ENCODE results near the gene ARL8A. TPM values are rescaled to one million over a fixed set of nuclear protein-coding genes. Genes with fewer than 3 reads are reported as not detected.

The ARL8A gene
- total RNA-seq, 1 donor from 2014 or later: 64.6 TPM

DNA sequence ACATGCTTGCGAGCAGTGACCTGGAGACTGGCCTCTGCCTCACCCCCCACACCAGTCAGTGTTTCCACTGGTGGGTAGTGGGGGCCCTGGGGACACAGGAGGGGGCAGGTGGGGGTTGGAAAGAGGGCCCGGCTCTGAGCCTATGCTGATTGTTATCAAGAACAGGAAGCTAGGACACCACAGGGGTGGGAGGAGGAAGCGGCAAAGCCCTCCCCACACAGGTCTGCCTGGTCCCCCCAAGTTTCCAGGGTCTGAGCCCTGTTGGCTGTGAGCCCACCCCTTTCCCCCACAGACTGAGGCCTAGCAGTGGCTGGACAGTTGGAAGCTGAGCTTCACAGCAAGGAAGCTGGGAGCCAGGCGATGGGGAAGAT lies 17.5 kb upstream of the ARL8A start:
- ATAC-seq: no peak
- intact Hi-C loops (cut with DNase I): no loop called here
- DNase-seq (ENCODE audit: missing footprints): no peak

DNA sequence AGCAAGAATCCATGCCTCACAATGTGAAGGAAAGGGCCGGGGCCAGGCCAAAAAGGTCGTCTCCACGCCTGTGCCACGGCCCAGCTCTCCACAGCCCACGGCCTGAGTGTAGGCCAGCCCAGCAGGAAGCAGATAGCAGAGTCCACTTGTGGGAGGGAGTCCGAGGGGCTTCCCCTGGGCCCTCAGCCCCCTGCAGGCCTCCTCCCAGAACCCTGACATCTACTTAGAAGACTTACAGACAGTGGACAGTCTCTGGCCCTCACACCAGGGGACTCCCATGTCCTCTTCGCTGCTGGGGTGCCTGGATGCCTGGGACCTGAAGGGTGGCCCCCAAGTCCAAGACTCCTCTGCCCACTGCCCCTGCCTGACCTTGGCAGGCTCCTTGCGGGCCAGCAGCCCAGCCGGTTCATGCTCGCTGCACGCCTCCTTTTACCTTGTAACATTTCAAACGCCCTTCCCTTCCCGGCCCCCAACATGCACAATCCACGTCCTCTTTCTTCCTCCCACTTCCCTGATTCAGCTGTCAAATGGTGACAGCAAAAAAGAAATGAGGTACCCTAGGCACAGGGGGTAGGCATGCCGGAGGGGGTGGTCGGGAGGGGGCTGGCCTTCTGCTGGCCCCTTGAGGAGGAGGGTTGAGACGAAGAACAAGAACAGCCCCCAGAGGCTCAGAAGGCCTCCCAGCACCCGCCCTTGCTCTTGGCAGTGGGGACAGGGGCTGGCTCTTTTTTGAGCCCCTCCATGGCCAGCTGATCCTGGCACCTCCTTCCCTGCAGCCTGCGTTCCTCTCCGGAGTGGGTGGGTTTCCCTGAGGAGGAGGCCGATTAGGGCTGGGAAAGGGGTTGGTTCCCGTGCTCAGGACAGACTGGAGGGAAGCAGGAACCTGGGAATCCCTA lies 16.9 kb upstream of the ARL8A start:
- DNase-seq (ENCODE audit: missing footprints): no peak
- intact Hi-C loops (cut with DNase I): no loop called here
- no peak for ATAC-seq

DNA sequence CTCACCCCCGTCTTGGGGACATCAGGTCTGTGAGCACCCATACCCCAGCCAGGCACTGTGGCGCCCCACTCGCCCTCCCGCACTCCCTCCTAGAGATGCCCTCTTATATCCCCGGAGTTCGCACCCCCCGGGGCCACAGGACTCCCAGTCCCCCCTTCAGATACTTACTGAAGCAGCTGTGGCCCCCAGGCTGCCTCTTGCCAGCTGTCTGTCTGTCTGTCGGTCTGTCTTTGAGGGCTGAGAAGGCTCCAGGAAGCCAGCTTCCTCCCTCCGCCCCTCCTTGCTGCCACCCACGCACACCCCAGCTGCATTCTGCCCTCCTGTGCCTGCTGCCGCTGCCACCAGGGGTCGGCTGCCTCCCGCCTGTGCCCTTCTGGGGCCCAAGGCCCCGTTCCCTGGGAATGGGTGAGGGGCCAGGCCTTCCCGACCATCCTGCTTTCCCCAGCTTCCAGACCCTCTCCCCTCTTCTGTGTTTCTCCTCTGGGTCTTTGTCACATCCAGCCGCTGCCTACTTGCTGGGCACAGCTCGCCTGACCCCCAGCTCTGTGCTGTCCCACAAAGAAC lies 15.9 kb upstream of the ARL8A start, which contains the start of gene PTPN7:
Gene PTPN7, minus strand, starts transcription at position 226 of the 564 bp plus-strand sequence. CDS start 1,200 bp downstream, outside the sequence.
- peak; percentile 27 for ATAC-seq
- no peak for DNase-seq (ENCODE audit: missing footprints)
- intact Hi-C loops (cut with DNase I): no loop called here

DNA sequence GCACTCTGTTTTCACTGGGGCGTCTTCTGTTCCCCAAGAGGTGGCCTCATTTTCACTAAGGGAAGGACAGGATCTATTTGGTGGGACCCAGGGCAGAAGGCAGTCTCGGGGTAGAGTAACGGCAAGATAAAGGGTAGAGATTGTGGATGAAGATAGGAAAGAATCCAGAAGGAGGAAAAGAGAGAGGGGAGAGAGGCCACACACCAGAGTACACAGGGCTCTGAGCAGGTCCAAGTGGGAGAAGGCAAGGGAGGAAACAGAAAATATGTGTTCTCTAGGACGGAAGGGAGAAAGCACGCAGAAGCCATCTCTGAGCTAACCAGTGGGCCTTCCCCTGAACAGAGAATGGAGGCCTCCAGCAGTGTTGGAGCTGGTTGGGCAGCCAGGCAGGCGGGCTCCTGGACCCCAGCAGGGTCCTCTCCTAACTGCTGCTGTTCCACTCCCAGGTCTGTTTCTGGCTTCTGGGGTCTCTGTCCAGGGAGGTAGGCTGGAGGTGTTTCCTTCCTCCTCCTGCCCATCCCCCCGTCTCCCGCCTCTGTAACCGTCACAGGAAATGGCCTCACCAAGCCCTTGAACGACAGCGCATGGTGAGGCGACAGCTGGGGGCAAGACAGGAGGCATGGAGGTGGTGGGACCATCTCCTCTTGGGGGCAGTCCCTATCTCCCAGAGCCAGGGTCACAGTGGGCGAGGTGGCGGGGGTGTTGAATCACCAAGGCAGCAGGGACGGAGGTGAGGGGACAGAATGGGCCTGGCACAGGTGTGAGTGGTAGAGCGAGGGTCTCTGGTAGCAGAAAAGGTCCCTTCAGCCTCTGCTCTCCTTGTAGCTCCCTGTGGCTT lies 15.2 kb upstream of the ARL8A start:
- no peak for ATAC-seq

DNA sequence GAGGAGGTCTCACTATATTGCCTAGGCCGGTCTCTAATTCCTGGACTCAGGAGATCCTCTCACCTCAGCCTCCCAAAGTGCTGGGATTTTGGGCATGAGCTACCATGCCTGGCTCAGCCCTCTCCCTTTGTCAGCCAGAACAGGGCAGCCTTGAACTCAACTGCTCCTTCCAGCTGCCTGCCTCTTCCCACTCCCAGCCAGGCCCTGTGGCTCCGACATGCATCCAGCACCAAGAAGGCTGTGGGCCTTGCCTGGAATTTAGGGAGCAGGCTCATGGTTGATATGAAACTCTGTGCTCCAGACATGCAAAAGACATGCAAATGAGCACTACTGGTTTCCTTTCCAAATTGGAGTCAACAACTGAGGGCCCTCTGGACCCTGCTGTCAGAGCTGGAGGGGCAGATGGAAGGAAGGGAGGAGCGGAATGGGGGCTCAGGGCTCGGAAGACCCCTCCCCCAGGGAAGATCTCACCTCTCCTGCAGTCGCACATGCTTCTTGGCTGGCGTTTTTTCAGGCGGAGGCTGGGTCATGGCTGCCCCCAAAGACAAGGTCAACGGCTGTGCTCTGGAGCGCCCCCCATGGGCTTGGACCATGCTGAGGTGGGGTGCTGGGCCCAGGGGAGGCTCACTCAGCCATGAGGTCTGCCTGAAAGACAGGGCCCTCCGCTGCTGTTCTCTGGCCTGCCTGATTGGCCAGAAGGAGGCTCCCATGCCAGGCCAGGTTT lies 14.4 kb upstream of the ARL8A start:
- ATAC-seq (no peak), DNase-seq (ENCODE audit: missing footprints) (no peak)
- intact Hi-C loops (cut with DNase I): no loop called here

More for the DNA sequence above, 15.2 kb upstream of the ARL8A start:
- DNase-seq (ENCODE audit: missing footprints): no peak
- intact Hi-C loops (cut with DNase I): no loop called here

DNA sequence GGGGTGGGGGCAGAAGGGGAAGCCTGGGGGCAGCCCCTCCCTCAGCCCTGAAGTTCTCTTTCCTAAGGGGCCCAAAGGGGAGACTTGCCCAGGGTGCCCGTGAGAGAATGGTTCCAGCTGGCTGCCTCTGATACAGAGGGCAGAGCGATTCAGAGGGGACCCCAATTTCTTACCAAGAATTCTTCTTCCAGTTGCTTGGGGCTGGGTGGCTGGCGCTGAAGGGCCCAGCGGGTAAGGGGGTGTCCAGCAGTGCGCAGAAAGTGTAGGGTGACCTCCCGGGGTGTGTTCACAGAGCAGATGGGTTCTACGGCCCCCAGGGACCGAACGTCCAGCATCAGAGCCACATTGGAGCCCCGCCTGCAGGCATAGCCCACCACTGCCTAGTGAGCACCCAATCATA lies 13.4 kb upstream of the ARL8A start:
- no peak for DNase-seq (ENCODE audit: missing footprints)
- ATAC-seq: no peak
- intact Hi-C loops (cut with DNase I): no loop called here

DNA sequence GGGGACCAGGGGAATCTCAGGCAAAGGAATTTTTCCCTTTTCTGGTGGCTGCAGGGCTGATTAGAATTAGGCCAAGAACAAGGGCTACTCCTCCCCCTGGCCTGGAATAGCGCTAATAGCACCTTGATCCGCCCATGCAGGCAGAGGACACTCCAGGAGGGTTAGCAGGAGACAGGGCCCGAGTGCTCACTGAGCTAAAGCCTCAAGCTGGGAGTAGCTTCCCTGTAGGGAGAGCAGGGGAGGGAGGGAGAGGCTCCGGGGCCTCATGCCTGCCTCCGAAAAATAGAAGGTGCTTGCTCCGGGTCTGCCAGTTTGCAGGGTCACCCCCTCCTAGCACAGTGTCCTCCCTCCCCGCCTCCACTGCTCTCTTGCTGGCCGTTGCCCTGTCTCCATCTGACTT lies 12.1 kb upstream of the ARL8A start:
- no peak for ATAC-seq
- DNase-seq (ENCODE audit: missing footprints): no peak
- intact Hi-C loops (cut with DNase I): no loop called here

DNA sequence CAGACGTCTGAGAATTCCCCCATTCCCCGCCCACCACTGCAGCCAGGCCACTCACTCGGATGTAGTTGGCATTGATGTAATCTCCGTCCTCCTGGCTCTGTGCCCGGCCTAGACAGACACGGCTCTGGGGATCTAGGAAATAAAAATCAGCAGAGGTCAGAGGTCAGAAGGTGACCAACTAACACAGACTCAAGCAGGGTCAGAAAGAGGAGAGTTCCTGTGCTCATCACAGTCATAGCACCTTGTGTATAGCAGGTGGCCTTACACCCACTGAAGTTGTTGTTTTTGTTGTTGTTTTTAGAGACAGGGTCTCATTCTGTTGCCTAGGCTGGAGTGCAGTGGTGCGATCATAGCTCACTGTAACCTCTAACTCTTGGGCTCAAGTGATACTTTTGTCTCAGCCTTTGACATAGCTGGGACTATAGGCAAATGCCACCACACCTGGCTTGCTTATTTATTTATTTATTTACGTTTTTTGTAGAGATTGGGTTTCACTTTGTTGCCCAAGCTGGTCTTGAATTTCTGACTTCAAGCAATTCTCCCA lies 11.0 kb upstream of the ARL8A start:
- no peak for DNase-seq (ENCODE audit: missing footprints)
- intact Hi-C loops (cut with DNase I): no loop called here
- no peak for ATAC-seq

DNA sequence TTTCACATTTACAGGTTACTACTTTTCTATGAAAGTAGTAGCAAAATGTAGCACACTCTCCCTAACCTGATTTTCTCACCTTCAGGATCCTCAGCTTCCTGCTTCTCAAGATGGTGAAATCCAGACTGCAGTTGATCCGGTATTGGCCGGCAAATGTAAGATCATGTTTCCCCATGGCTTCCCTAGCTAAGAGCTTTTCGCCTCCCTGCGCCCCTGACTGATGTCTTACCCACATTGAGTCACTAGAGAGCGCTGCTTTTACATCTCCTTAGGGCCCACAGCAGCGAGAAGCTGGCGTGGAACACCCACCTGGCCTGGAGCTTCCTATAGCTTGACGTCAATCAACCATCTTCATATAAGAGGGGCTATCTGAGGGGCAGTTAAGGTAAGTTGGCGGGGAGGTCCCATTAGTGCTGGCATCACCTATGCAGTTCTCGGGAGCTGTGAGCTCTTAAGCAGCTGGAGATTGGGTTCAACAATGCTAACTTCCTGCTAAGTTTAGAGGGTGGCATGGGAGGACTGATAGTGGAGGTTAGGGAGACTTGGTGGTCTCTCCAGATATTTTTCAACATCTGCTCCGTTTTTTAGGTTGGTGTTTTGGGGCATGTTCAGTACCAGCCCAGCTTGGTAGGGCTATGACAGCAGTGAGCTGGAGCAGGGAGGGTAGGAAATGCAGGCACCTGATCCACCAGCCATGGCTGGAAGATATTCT lies 10.4 kb upstream of the ARL8A start:
- peak; percentile 30 for ATAC-seq
- no peak for DNase-seq (ENCODE audit: missing footprints)
- intact Hi-C loops (cut with DNase I): no loop called here

DNA sequence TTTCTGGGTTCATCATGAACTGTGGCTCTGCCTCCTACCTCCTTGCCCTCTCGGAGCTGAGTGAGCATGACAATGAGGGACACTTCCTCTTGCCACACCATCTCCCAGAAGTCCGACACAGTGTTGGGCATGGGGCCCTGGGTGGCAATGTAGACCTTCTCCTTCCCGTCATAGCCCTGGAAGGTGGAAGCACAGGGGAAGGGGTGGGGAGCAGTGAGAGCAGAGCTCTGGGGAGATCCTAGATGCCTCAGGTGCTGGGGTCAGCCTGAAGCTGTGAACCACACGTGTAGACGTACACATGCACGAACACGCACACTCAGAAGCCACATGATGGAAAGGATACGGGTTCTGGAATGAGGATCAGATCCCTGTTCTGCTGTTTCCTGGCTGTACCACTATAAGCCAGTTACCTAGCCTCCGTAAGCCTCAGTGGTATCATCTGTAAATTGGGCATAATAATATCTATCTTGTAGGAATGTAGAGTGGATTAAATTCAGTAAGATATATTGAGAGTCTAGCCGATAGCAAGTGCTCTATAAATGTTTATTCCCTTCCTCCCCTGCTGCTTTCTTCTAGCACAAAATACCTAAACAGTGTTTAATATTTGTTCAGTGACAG lies 9.7 kb upstream of the ARL8A start:
- intact Hi-C loops (cut with DNase I): no loop called here
- DNase-seq (ENCODE audit: missing footprints): no peak
- ATAC-seq: no peak

DNA sequence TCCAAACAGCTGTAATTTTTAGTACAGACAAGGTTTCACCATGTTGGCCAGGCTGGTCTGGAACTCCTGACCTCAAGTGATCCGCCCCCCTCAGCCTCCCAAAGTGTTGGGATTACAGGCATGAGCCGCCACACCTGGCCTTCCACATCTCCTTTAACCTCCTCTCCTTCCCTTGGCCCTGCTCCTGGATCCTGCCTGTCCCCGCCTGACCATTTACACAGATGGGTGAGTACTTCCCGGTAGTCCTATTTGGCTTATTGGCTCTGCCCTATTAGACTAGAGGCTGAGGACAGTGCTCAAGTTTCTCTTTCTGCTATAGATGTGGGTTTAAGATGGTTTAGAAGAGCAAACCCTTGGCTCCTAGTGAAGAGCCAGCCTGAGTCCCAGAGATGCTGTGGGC lies 8.7 kb upstream of the ARL8A start:
- DNase-seq (ENCODE audit: missing footprints): no peak

DNA sequence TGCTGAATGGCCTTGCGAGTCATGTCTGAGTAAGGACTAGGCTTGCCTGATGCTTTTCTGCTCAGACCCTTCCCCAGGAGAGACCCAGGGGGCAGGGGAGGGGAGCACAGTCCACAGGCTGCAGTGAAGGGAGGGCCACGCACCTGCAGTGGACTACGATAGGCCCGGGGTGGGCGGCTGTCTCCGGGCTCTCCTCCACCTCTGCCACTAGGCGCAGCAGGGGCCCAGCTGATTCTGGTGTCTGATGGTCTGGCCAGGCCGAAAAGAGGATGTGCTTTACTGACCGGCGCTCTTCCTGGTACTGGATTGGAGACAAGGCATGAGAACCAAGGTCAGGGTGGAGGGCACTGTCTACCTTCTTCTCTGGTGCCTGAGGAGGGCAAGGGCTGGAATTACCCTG lies 7.9 kb upstream of the ARL8A start:
- intact Hi-C loops (cut with DNase I): no loop called here
- DNase-seq (ENCODE audit: missing footprints) (no peak), ATAC-seq (no peak)

More for the DNA sequence above, 8.7 kb upstream of the ARL8A start:
- intact Hi-C loops (cut with DNase I): no loop called here
- no peak for ATAC-seq

DNA sequence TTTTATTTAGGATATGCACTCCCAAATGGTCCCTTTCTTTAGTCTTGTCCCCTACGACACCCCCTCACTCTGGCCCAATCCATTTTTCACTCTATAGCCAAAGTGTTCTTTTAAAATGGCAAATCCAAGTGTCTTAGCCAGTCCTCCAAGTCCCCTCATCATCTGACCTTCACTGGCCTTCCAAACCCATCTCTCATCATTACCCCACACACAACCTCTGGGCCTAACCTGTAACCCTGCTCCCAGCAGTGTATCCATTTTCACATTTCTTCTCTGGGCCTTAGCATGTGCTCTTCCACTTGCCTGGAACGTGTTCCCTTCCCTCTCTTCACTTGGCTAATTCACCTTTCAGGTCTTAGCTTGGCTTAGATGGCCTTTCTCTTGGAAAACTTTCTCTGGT lies 6.5 kb upstream of the ARL8A start:
- intact Hi-C loops (cut with DNase I): no loop called here
- no peak for DNase-seq (ENCODE audit: missing footprints)
- ATAC-seq: no peak

DNA sequence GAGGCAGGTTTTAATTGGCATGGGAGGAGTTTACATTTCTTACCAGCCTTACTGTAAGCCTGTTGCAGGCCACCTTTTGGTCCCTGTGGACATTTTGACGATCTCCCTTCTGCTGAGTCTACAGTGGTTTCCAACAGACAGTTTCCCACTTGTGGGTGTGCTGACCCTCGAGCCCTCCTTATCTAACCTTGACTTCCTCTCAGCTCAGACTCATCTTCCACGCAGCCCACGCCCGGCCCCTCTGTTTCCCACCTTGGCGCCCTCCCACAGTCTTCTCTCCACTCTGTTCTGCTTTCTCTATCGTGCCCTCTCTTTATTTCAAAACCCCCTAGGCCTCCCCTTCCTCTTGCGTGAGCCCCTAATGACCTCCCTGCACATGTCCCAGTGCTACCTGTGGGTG lies 6.1 kb upstream of the ARL8A start:
- DNase-seq (ENCODE audit: missing footprints) (no peak), ATAC-seq (no peak)
- intact Hi-C loops (cut with DNase I): no loop called here

DNA sequence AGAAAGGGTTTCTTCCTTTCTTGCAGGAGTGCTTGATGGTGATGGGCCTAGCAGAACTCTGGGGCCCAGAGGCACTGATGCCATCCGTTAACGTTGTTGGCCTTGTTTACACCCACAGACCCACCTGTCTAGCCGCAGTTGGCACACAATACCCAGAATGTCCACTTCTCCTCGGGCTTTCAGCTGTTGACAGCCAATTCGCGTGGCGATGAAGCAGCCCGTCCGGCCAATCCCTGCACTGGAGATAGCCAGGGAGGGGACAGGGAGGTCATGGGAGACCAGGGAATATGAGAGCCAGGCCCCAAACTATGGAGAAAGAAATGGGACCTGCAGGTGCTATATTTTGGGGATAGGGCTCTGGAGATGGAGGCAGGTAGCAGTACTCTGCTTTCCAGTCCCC lies 5.7 kb upstream of the ARL8A start:
- intact Hi-C loops (cut with DNase I): no loop called here
- no peak for ATAC-seq
- DNase-seq (ENCODE audit: missing footprints): no peak

DNA sequence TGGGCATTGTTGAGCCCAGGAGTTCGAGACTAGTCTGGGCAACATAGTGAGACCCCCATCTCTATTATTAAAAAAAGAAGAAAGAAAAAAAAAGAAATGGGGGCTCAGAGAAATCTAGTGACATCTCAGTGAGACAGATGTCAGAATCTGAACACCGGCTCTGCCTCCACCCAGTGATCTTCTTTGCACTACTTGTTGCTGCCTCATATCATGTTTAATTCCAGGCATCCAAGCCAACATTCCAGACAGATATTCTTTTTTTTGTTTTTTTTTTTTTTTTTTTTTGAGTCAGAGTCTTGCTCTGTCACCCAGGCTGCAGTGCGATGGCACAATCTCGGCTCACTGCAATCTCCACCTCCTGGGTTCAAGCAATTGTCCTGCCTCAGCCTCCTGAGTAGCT lies 5.0 kb upstream of the ARL8A start:
- ATAC-seq (no peak), DNase-seq (ENCODE audit: missing footprints) (no peak)
- intact Hi-C loops (cut with DNase I): no loop called here

DNA sequence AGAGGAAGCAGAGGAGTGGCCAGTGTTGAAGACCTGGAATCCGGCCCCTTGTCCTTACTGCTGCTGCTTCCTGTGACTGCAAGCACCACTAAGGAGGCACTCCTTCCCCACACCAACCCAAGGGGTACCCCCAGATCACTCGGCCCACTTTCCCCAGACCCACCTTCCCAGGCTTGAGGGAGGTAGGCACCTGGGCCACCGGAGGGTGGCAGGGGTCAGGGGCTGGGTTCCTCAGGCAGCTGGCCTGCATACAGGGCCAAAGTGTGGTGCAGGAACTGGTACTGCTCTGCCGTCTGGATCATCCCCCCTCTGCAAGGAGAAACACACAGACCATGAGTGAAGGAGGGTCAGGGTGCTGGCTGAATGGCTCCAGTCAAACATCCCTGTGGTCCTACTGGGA lies 3.9 kb upstream of the ARL8A start:
- no peak for ATAC-seq
- intact Hi-C loops (cut with DNase I): no loop called here
- no peak for DNase-seq (ENCODE audit: missing footprints)

DNA sequence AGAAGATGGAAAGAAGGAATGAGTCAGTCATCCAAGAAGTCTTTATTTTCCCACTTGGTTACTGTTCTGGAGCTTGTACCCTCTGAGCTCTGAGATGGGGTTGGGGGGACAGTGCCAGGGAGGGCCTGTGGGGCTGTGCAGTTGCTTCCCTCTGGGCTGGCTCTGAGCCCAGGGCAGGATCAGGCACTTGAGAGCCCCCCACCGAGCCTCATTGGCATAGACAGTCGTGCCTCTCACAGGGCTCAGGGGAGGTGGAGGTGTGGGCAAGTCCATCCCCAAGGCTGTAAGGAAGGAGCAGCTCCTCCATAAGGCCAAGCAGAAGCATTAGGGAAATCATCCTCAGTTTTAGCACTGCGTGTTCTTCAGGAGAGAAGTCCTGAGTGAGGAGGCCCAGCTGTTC lies 2.5 kb upstream of the ARL8A start:
- ATAC-seq (no peak), DNase-seq (ENCODE audit: missing footprints) (no peak)
- intact Hi-C loops (cut with DNase I): no loop called here
